ENCODE data around the gene TECTA. TPM values are rescaled to one million over a fixed set of nuclear protein-coding genes. Genes with fewer than 3 reads are reported as not detected.
A peak's percentile ranks its signal among the peaks of the same experiment; 100 is the strongest.
"Not testable (repeated sequence)": the region's sequence is repeated elsewhere in the genome, so short reads cannot be mapped to it uniquely, and the experiment has no call there.

Gene TECTA
- total RNA-seq, 1 experiment from 2014 or later = 0.17 TPM

DNA sequence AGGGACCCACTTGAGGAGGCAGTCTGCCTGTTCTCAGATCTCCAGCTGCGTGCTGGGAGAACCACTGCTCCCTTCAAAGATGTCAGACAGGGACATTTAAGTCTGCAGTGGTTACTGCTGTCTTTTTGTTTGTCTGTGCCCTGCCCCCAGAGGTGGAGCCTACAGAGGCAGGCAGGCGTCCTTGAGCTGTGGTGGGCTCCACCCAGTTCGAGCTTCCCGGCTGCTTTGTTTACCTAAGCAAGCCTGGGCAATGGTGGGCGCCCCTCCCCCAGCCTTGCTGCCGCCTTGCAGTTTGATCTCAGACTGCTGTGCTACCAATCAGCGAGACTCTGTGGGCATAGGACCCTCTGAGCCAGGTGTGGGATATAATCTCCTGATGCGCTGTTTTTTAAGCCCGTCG lies 76.6 kb downstream of the TECTA start:
- DNase-seq (ENCODE audit: low read depth) = not testable (repeated sequence)

DNA sequence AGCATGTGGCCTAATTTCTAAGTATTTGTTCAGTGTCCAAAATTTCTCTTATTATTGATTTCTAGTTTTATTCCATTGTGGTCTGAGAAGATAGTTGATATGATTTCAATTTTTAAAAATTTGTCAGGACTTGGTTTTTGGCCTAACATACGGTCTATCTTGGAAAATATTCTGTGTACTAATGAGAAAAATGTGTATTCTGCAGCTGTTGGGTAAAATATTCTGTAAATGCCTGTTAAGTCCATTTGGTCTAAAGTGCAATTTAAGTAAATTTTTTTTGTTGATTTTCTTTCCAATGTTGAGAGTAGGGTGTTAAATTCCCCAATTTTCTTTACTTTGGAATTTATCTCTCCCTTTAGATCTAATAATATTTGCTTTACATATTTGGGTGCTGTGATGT lies 78.3 kb downstream of the TECTA start:
- DNase-seq (ENCODE audit: low read depth) = no peak

GRCh38 chr11:121180183-121180582 lies 79.1 kb downstream of the TECTA start:
- DNase-seq (ENCODE audit: low read depth) = no peak

DNA sequence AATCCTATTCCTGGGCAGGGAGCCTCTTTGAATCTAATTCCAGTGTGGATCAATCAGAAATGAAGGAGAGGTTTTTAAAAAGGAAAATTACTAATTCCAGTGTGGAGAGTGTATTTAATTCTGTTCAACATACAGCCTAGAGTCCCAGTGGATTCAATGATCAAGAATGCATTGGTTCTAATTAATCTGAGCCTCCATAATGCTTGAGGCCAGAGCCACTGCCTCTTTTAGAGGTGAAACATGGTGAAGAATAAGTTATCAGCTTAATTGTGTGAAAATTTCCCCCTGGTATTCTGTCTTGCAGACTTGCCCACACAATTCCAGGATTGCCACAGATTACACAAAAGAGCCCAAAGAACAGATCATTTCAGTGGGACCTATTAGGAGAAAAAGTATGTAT lies 87.7 kb downstream of the TECTA start:
- DNase-seq (ENCODE audit: low read depth) = no peak

DNA sequence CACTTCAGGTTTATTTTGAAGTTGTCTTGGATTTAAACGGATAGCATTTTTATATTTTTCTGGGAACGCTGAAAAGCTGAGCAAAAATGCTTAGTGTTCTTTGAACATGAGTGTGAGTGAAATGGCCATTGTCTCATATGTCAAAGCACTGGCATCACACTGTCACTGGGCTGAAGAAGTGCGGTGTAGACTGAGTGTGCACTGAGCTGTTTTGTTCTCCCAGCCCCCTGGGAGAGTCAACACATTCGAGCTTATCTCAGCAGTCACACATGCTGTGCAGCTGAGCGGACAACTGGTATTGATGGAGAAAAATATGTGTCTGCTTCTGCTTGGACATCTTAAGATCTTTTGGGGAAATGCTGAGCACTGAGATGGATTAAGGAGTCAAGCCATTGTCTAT lies 90.8 kb downstream of the TECTA start:
- no peak for DNase-seq (ENCODE audit: low read depth)

DNA sequence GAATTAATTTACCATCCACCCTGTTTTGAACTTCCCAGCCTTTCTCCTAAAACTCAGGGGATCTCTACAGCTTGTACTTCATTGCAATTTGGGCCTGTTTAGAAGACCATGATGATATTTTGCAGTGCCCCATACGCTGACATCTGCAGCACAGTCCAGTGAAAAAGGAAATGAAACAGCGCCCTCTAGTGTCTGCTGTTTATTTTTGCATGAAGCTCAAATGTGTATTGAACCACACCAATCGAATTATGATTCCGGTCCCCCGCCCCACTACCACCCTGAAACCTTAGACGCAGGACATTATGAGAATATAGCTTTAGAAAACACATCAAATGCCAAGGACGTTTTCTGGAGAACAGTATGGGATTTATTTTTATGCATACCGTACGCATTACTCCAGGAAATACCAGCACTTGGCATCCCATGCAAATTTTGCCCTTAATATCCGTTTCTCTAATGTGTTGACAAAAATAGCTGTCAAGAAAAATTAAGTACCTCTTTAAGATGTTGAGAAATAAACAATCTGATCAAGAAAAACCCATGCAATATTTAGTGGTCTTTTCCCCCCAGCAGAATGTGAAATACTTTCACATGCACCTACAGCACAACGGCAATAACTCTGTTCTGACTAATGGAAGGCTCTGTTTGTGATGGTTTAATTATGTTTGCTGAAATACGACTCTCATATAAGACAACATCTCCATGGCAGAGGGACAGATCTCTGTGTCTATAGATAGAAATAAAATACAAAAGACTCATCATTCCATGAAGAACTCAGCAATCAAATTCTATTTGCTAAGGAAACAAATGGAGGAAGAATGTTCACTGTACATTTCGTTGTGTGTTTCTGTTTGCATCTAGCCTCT lies 93.9 kb downstream of the TECTA start:
- peak; percentile 48 for DNase-seq (ENCODE audit: low read depth)

DNA sequence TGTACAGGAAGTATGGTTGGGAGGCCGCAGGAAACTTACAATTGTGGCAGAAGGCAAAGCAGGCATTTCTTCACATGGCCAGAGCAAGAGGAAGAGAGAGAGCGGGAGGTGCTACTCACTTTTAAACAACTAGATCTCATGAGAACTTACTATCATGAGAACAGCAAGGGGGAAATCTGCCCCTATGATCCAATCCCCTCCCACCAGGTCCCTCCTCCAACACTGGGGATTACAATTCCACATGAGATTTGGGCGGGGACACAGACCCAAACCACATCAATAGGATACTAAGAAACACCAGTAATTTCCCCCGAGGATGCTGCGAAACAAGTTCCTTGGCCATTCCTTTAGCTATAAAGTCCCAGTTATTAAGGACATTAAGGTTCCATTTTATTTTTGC lies 97.4 kb downstream of the TECTA start:
- no peak for DNase-seq (ENCODE audit: low read depth)

DNA sequence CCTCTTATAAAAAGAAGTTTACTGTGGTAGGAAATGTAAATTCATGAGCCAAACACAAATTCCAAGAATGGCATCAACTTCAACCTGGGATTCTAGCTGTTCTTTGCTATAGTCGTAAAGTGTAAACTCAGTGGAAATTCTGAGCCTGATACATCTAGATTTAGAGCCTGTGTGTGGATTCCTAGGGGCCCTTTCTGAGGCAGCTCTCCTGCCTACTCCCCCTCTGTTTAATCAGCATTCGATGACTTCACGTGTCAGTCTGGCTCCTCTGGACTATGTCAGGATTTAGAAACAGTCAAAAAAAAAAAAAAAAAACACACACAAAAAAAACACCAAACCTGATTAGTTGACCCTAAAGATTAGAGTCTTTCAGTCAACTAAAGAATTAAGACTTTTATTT lies 98.5 kb downstream of the TECTA start:
- no peak for DNase-seq (ENCODE audit: low read depth)

DNA sequence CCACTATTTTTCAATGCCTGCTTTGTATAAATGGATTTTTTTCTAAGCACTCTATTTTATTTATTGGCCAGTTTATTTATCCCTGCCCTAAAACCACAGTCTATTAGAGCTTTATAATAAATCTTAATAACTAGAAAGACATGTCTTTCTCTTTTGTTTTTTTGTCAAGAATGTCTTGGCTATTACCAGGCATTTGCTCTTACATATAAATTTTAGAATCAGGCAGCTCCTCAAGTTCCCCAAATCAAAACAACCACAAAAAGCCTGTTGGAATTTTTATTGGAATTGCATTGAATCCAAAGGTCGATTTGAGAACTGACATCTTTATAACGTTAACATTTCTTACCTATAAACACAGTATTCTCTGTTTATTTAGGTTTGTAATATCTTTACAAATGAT lies 105.8 kb downstream of the TECTA start:
- DNase-seq (ENCODE audit: low read depth) = no peak

GRCh38 chr11:121207485-121208115 lies 106.6 kb downstream of the TECTA start:
- no peak for DNase-seq (ENCODE audit: low read depth)

- DNase-seq (ENCODE audit: low read depth) = no peak
Measured at GRCh38 chr11:121210445-121211080, 109.5 kb downstream of the TECTA start.

- no peak for DNase-seq (ENCODE audit: low read depth)
Measured at GRCh38 chr11:121211626-121212025, 110.6 kb downstream of the TECTA start.

- no peak for DNase-seq (ENCODE audit: low read depth)
Measured at GRCh38 chr11:121212536-121213361, 111.7 kb downstream of the TECTA start.

DNA sequence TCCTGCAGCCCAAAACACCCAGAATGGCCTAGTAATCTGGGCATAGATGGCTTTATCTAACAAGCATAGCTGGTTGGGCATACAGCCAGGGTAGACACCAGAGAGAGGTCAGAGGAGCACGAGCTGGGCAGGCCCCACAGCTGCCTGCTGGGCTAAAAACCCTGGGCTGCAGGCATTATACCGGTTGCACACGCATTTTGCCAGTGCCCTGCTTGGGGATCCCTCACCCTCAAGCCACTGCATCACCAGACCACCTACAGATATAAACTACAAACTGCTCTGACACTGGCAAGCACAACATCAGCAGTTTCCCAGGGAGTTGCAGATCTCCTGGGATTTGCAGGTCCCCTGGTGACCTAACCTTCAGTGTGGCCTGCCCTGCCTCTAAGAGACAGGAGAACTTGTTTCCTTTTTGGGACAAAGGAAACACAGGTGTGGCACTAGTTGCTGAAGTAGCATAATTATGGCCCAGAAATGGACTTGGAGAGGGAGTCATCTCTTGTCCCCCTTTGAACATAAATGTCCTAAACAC lies 112.4 kb downstream of the TECTA start:
- DNase-seq (ENCODE audit: low read depth) = no peak

GRCh38 chr11:121214861-121215260 lies 113.8 kb downstream of the TECTA start:
- no peak for DNase-seq (ENCODE audit: low read depth)

DNA sequence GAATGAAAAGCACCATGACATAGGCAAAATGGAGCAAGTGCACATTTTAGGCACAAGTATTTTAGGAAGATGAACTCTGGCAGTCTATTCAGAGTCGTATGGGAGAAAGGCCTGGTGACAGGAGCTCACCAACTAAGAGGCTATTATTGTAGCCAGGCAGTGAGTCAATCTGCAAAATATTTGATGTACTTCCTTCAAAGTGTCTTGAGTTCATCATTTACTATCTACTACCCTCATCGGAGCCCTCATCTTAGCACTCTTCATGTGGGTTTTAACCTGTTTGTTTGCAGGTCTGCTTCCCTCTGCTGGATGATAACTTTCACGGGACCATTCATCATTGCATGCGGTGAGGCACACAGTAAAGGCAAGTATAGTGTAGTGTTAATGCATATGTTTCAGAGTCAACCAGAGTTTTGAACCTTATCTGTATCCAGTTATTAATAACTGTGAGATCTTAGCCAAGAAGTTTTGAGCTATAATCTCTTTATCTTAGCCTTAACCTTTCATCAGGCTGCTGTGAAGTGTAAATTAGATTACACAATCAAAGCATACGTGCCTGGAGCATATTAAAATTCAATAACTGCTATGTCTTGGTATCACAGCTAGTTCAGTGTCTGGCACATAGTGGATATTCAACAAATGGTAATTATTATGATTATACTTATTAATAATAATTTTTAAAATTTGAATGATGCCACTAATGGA lies 120.6 kb downstream of the TECTA start:
- no peak for DNase-seq (ENCODE audit: low read depth)

DNA sequence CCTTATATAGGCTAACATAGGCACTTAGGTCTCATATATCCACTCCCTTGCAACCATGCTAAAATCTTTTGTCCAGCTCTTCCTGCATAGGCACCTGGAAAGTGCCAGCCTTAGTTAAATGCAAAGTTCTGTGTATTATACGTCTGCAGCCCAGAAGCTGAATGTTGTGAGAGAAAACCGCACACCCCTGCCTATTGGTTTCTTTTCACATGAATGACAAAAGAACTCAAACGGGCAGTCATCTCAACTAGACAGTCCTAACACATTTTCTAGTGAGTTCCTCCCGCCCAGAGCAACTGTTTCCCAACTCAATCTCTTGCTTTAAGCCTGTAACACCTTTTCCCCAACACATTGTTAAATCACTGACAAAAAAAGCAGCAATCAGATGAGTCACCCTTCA lies 122.1 kb downstream of the TECTA start:
- no peak for DNase-seq (ENCODE audit: low read depth)

GRCh38 chr11:121225382-121225781 lies 124.3 kb downstream of the TECTA start:
- DNase-seq (ENCODE audit: low read depth) = no peak

GRCh38 chr11:121226415-121227263 lies 125.6 kb downstream of the TECTA start:
- DNase-seq (ENCODE audit: low read depth) = no peak

DNA sequence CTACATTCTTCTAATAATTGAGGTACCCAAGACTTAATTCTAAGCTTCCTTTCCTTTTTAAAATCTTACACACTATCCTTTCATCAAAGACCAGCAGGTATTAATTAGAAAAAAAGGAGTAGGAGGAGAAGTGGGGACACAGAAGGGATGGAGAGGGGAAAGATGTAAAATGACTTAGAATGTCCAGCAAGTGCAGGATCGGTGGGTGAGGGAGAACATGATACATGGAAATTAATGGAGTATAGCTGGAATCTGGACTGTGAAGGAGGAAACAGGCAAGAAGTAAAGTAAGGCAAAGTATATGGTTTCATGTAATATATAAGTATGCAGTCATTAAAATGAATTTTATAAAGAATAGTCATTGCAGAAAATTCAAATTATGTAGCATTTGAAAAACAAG lies 127.8 kb downstream of the TECTA start:
- no peak for DNase-seq (ENCODE audit: low read depth)
